PC-3 (cell line): ENCODE data around the gene PPP1R13B. TPM values are rescaled to one million over a fixed set of nuclear protein-coding genes. Genes with fewer than 3 reads are reported as not detected.

ENCODE experiments used
- ATAC-seq: fragments of 200-7000 bp; cut with Tn5 transposase; 2 replicates; pipeline ENCODE4 v1.9.1; 2020; ENCODE audit warnings: mild to moderate bottlenecking, moderate library complexity
- BruUV-seq: library from RNA; stranded (reverse); fragments of 400-500 nt; replicated peaks from 2 replicates; lab custom pipeline; 2021; lab: Mats Ljungman, UMichigan
- CTCF ChIA-PET: fragments of 300-600 bp; sonication (Branson Sonifier 250); formaldehyde crosslinking; loops from one replicate; lab custom pipeline; 2022; ENCODE audit warnings: antibody characterized with exemption; lab: Charles Lee
- POLR2A ChIA-PET: fragments of 300-600 bp; sonication (Branson Sonifier 250); formaldehyde crosslinking; loops from one replicate; lab custom pipeline; 2022; ENCODE audit warnings: antibody characterized with exemption; ENCODE audit not compliant: unreplicated experiment; lab: Charles Lee
- DNase-seq: peaks from one replicate; pipeline ENCODE4 v3.0.0-alpha.2; 2015
- H2AFZ ChIP-seq: fragments of 300-600 bp; sonication (generic); 2 replicates; pipeline ENCODE4 v1.6.0; 2016; ENCODE audit warnings: antibody characterized with exemption, low read length
- H3F3A ChIP-seq: fragments of 300-600 bp; sonication (generic); one replicate; pipeline ENCODE4 v1.6.0; 2017; ENCODE audit warnings: antibody characterized with exemption, low read length, control low read depth, mild to moderate bottlenecking; ENCODE audit not compliant: unreplicated experiment
- H3K27ac ChIP-seq: fragments of 300-600 bp; sonication (generic); 2 replicates; pipeline ENCODE4 v1.5.1; 2016; ENCODE audit warnings: mild to moderate bottlenecking, low read length
- H3K27me3 ChIP-seq: fragments of 300-600 bp; sonication (generic); 2 replicates; pipeline ENCODE4 v1.6.1; 2016; ENCODE audit warnings: low read length, mixed read lengths
- H3K36me3 ChIP-seq: fragments of 300-600 bp; sonication (generic); 2 replicates; pipeline ENCODE4 v1.6.1; 2016; ENCODE audit warnings: low read depth, mixed run types, low read length, mixed read lengths
- H3K4me1 ChIP-seq: fragments of 300-600 bp; sonication (generic); 2 replicates; pipeline ENCODE4 v1.5.1; 2016; ENCODE audit warnings: low read length; ENCODE audit not compliant: insufficient read depth
- H3K4me2 ChIP-seq: fragments of 300-600 bp; sonication (generic); 2 replicates; pipeline ENCODE4 v1.6.0; 2016; ENCODE audit warnings: low read length
- H3K4me3 ChIP-seq: fragments of 300-600 bp; sonication (generic); 2 replicates; pipeline ENCODE4 v1.5.1; 2016; ENCODE audit warnings: mild to moderate bottlenecking, low read length, mixed read lengths
- H3K79me2 ChIP-seq: fragments of 300-600 bp; sonication (generic); 2 replicates; pipeline ENCODE4 v1.6.1; 2017; ENCODE audit warnings: low read length, mixed read lengths
- H3K9ac ChIP-seq: fragments of 300-600 bp; sonication (generic); 2 replicates; pipeline ENCODE4 v1.6.0; 2016; ENCODE audit warnings: mild to moderate bottlenecking, low read length
- H3K9me2 ChIP-seq: fragments of 300-600 bp; sonication (generic); replicated peaks from 2 replicates; pipeline ENCODE4 v1.6.1; 2016; ENCODE audit warnings: mixed run types, low read length, mixed read lengths
- H3K9me3 ChIP-seq: fragments of 300-600 bp; sonication (generic); 2 replicates; pipeline ENCODE4 v1.6.1; 2016; ENCODE audit warnings: low read length, mixed read lengths
- H4K20me1 ChIP-seq: fragments of 300-600 bp; sonication (generic); 2 replicates; pipeline ENCODE4 v1.6.1; 2016; ENCODE audit warnings: low read length, mixed read lengths
- CTCF ChIP-seq: fragments of 300-600 bp; sonication (generic); conservative IDR thresholded peaks from 2 replicates; pipeline ENCODE4 v1.5.1; 2017; ENCODE audit warnings: antibody characterized with exemption, low read depth, mild to moderate bottlenecking, low read length
- EZH2 ChIP-seq: fragments of 300-600 bp; sonication (generic); IDR thresholded peaks from one replicate; pipeline ENCODE4 v1.6.1; 2017; ENCODE audit warnings: antibody characterized with exemption, mild to moderate bottlenecking, low read length; ENCODE audit not compliant: unreplicated experiment
- EZH2phosphoT487 ChIP-seq: fragments of 300-600 bp; sonication (generic); IDR thresholded peaks from 2 replicates; pipeline ENCODE4 v1.6.1; 2018; ENCODE audit warnings: mild to moderate bottlenecking, antibody characterized with exemption, low read length, borderline replicate concordance
- intact Hi-C: fragments of 100-400 bp; cut with micrococcal nuclease; formaldehyde crosslinking; loops from 2 replicates; pipeline ENCODE4 v1.9.0; 2023
- total RNA-seq: library from RNA; depleted of rRNA; stranded (reverse); fragments of >200 nt; gene quantifications from 2 replicates; pipeline ENCODE4 v1.2.3, GENCODE V29; 2014

PPP1R13B gene
- total RNA-seq, 1 experiment from 2014 or later, result 13.0 TPM

- H3K79me2 ChIP-seq, result no peaks in the 10 kb centered on the region
- no peak overlapping the region for H3K27ac ChIP-seq
- H3K4me3 ChIP-seq, result no peak overlapping the region
- no peaks in the 10 kb centered on the region for H3K4me1 ChIP-seq
- H4K20me1 ChIP-seq, result no peaks in the 10 kb centered on the region
- no peaks in the 10 kb centered on the region for H3F3A ChIP-seq
- no peaks in the 10 kb centered on the region for H3K9me3 ChIP-seq
- peaks cover 11% of the 10 kb centered on the region; the same call in 1 of the 2 replicates for H3K36me3 ChIP-seq
- TF ChIP-seq EZH2 (no peak), EZH2phosphoT487 (no peak), CTCF (no peak)
- no TSS peak for BruUV-seq
- ATAC-seq (no peak), DNase-seq (no peak)
- H3K9ac ChIP-seq, result no peak overlapping the region
- H3K27me3 ChIP-seq, result no peaks in the 10 kb centered on the region
- intact Hi-C loops, result no loop called here
- ChIA-PET POLR2A (no interaction called here), CTCF (interaction anchor here (0.6 kb wide), 1 partner anchor 105 kb away, joined by 3 read pairs; no protein-coding TSS in a partner anchor)
- H3K9me2 ChIP-seq, result no peaks in the 10 kb centered on the region
- no peak overlapping the region for H3K4me2 ChIP-seq
- H2AFZ ChIP-seq, result no peak overlapping the region
Observed at GRCh38 chr14:103740991-103741689, 106.2 kb downstream of the PPP1R13B start.

GRCh38 chr14:103739793-103740501 is 107.4 kb downstream of the PPP1R13B start:
- H3K79me2 ChIP-seq, result no peaks in the 10 kb centered on the region
- intact Hi-C loops, result no loop called here
- ChIA-PET POLR2A (no interaction called here), CTCF (no interaction called here)
- no peak overlapping the region for H3K27ac ChIP-seq
- H4K20me1 ChIP-seq, result no peaks in the 10 kb centered on the region
- TF ChIP-seq EZH2phosphoT487 (no peak), EZH2 (no peak), CTCF (no peak)
- no peaks in the 10 kb centered on the region for H3K9me2 ChIP-seq
- no peak for DNase-seq
- peaks cover 11% of the 10 kb centered on the region; the same call in 1 of the 2 replicates for H3K36me3 ChIP-seq
- no peaks in the 10 kb centered on the region for H3K27me3 ChIP-seq
- H3K4me1 ChIP-seq, result no peaks in the 10 kb centered on the region
- no peak overlapping the region for H3K4me3 ChIP-seq
- no peaks in the 10 kb centered on the region for H3F3A ChIP-seq
- no peak overlapping the region for H3K4me2 ChIP-seq
- no peak overlapping the region for H2AFZ ChIP-seq
- H3K9me3 ChIP-seq, result no peaks in the 10 kb centered on the region
- ATAC-seq, result no peak
- H3K9ac ChIP-seq, result no peak overlapping the region
- no TSS peak for BruUV-seq

DNA sequence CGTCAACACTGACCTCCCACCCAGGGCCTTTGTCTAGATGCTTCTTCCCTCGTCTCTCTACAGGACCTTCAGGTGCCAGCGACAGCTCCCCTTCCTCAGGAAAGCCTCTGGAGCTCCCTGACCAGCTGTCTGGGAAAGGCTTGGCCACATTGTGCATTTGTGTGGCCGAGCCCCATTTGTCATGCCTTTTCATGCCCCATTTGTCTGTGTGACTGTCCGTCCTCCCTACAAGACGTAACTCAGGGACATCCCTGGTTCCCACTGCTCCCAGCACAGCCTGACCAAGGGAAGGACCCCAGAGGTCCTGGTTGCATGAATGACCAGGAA is 107.9 kb downstream of the PPP1R13B start:
- CTCF ChIA-PET, result no interaction called here
- no peaks in the 10 kb centered on the region for H3K27me3 ChIP-seq
- BruUV-seq, result no TSS peak
- H3K27ac ChIP-seq, result no peak overlapping the region
- H2AFZ ChIP-seq, result no peak overlapping the region
- no peaks in the 10 kb centered on the region for H3F3A ChIP-seq
- TF ChIP-seq EZH2 (no peak), CTCF (no peak)
- POLR2A ChIA-PET, result no interaction called here
- intact Hi-C loops, result no loop called here
- ATAC-seq (no peak), DNase-seq (no peak)
- no peaks in the 10 kb centered on the region for H3K9me2 ChIP-seq
- H3K9me3 ChIP-seq, result no peaks in the 10 kb centered on the region
- H3K4me3 ChIP-seq, result no peak overlapping the region
- H3K4me1 ChIP-seq, result no peaks in the 10 kb centered on the region
- no peaks in the 10 kb centered on the region for H4K20me1 ChIP-seq
- H3K4me2 ChIP-seq, result no peak overlapping the region
- H3K79me2 ChIP-seq, result no peaks in the 10 kb centered on the region
- no peak overlapping the region for H3K9ac ChIP-seq
- H3K36me3 ChIP-seq, result peaks cover 14% of the 10 kb centered on the region; the same call in 1 of the 2 replicates
